GM23248 (cell line): ENCODE measurements around the gene RIC3. TPM values are rescaled to one million over a fixed set of nuclear protein-coding genes. Genes with fewer than 3 reads are reported as not detected.

Experiments
- DNase-seq: peaks from one replicate; pipeline ENCODE4 v3.0.0-alpha.2; 2015
- H2AFZ ChIP-seq: fragments of 200-600 bp; sonication (generic); 2 replicates; pipeline ENCODE4 v1.6.1; 2016; ENCODE audit warnings: antibody characterized with exemption
- H3F3A ChIP-seq: fragments of 200-600 bp; sonication (generic); 2 replicates; pipeline ENCODE4 v1.6.1; 2016; ENCODE audit warnings: mild to moderate bottlenecking, antibody characterized with exemption, mixed run types; ENCODE audit not compliant: insufficient read depth
- H3K27ac ChIP-seq: fragments of 200-600 bp; sonication (generic); 2 replicates; pipeline ENCODE4 v1.5.1; 2016; ENCODE audit warnings: mild to moderate bottlenecking
- H3K27me3 ChIP-seq: fragments of 200-600 bp; sonication (generic); replicated peaks from 2 replicates; pipeline ENCODE4 v1.6.1; 2016; ENCODE audit warnings: mild to moderate bottlenecking; ENCODE audit not compliant: insufficient read depth
- H3K36me3 ChIP-seq: fragments of 200-600 bp; sonication (generic); 2 replicates; pipeline ENCODE4 v1.6.1; 2016; ENCODE audit warnings: low read depth, mild to moderate bottlenecking
- H3K4me1 ChIP-seq: fragments of 200-600 bp; sonication (generic); 2 replicates; pipeline ENCODE4 v1.6.1; 2016; ENCODE audit warnings: mild to moderate bottlenecking; ENCODE audit not compliant: insufficient read depth
- H3K4me2 ChIP-seq: fragments of 200-600 bp; sonication (generic); one replicate; pipeline ENCODE4 v1.6.1; 2016; ENCODE audit warnings: mild to moderate bottlenecking; ENCODE audit not compliant: unreplicated experiment
- H3K4me3 ChIP-seq: fragments of 200-600 bp; sonication (generic); 2 replicates; pipeline ENCODE4 v1.5.1; 2016; ENCODE audit warnings: mild to moderate bottlenecking
- H3K79me2 ChIP-seq: fragments of 200-600 bp; sonication (generic); 2 replicates; pipeline ENCODE4 v1.6.1; 2016; ENCODE audit warnings: mild to moderate bottlenecking; ENCODE audit not compliant: insufficient read depth
- H3K9ac ChIP-seq: fragments of 200-600 bp; sonication (generic); 2 replicates; pipeline ENCODE4 v1.6.1; 2016; ENCODE audit warnings: mild to moderate bottlenecking
- H3K9me2 ChIP-seq: fragments of 200-600 bp; sonication (generic); 2 replicates; pipeline ENCODE4 v1.6.1; 2016; ENCODE audit warnings: mixed run types, mild to moderate bottlenecking, moderate library complexity; ENCODE audit not compliant: insufficient read depth
- H3K9me3 ChIP-seq: fragments of 200-600 bp; sonication (generic); one replicate; pipeline ENCODE4 v1.6.1; 2017; ENCODE audit warnings: low read depth
- H4K20me1 ChIP-seq: fragments of 200-600 bp; sonication (generic); 2 replicates; pipeline ENCODE4 v1.6.0; 2016; ENCODE audit not compliant: insufficient read depth
- EZH2 ChIP-seq: fragments of 200-600 bp; sonication (generic); IDR thresholded peaks from 2 replicates; pipeline ENCODE4 v1.6.1; 2018; ENCODE audit warnings: antibody characterized with exemption, mild to moderate bottlenecking; ENCODE audit not compliant: insufficient read depth, poor library complexity, severe bottlenecking
- EZH2phosphoT487 ChIP-seq: fragments of 200-600 bp; sonication (generic); IDR thresholded peaks from 2 replicates; pipeline ENCODE4 v1.6.1; 2018; ENCODE audit warnings: antibody characterized with exemption, moderate library complexity, mild to moderate bottlenecking, low read depth; ENCODE audit not compliant: insufficient read depth
- WGBS, 2 experiments: methylation state at CpG; one replicate each; pipeline ENCODE4 v1.1.6; 2015 to 2017; ENCODE audit warnings: low lambda C conversion rate in 2 of 2, low coverage in 1 of 2; ENCODE audit errors: missing lambda C conversion rate in 2 of 2; 5-methylcytosine and 5-hydroxymethylcytosine counted together
- in situ Hi-C: fragments of 300-500 bp; cut with MboI; formaldehyde crosslinking; loops from 2 replicates; pipeline ENCODE4 v1.15.0; 2020
- polyA plus RNA-seq: library from polyadenylated mRNA; unstranded; fragments of >200 nt; fragmentation: Nextera tagmentation; extraction: Ambion mirVana; gene quantifications from 2 replicates; pipeline ENCODE4 v1.2.1, GENCODE V29; 2016
- total RNA-seq: library from RNA; depleted of rRNA; stranded (reverse); fragments of >200 nt; shearing (Covaris generic); gene quantifications from 2 replicates; pipeline ENCODE4 v1.2.3, GENCODE V29; 2014

RIC3 gene
- total and polyA plus RNA-seq, 2 experiments from 2014 or later = 0.06 TPM; not detected in 1

GRCh38 chr11:8194956-8195355 lies 26.1 kb upstream of the RIC3 start:
- Histone ChIP-seq H3K4me3 (no peak overlapping the region), H3K9me2 (no peaks in the 10 kb centered on the region), H3K79me2 (no peaks in the 10 kb centered on the region), H2AFZ (no peak overlapping the region), H4K20me1 (no peaks in the 10 kb centered on the region), H3K27me3 (peaks cover 34% of the 10 kb centered on the region), H3K9ac (no peak overlapping the region), H3K4me2 (no peak overlapping the region), H3K27ac (no peak overlapping the region), H3K36me3 (no peaks in the 10 kb centered on the region), H3K4me1 (no peaks in the 10 kb centered on the region), H3K9me3 (no peaks in the 10 kb centered on the region), H3F3A (no peaks in the 10 kb centered on the region)
- TF ChIP-seq EZH2 = no peak
- TF ChIP-seq EZH2phosphoT487 = no peak
- 39 to 41% methylated on average over 4 of the region's 4 CpGs for WGBS, 2 experiments
- in situ Hi-C loops = no loop called here
- DNase-seq = no peak

- DNase-seq = no peak
- H3K4me1 ChIP-seq = no peaks in the 10 kb centered on the region
- H3K9ac ChIP-seq = no peak overlapping the region
- H3K4me2 ChIP-seq = no peak overlapping the region
- H3K36me3 ChIP-seq = no peaks in the 10 kb centered on the region
- H3K9me3 ChIP-seq = no peaks in the 10 kb centered on the region
- no peak overlapping the region for H3K27ac ChIP-seq
- no peaks in the 10 kb centered on the region for H3F3A ChIP-seq
- H3K79me2 ChIP-seq = no peaks in the 10 kb centered on the region
- H3K9me2 ChIP-seq = no peaks in the 10 kb centered on the region
- in situ Hi-C loops = no loop called here
- no peak overlapping the region for H2AFZ ChIP-seq
- H3K27me3 ChIP-seq = peaks cover 29% of the 10 kb centered on the region
- 19 to 34% methylated on average over 5 of the region's 5 CpGs for WGBS, 2 experiments
- no peaks in the 10 kb centered on the region for H4K20me1 ChIP-seq
- TF ChIP-seq EZH2 (no peak), EZH2phosphoT487 (no peak)
- no peak overlapping the region for H3K4me3 ChIP-seq
These were observed 24.0 kb upstream of the RIC3 start for GRCh38 chr11:8192896-8193209.

- Histone ChIP-seq H3K4me1 (no peaks in the 10 kb centered on the region), H3K4me3 (no peak overlapping the region), H3K36me3 (no peaks in the 10 kb centered on the region), H3K4me2 (no peak overlapping the region), H3K27ac (no peak overlapping the region), H3K79me2 (no peaks in the 10 kb centered on the region), H3K27me3 (peaks cover 23% of the 10 kb centered on the region), H3K9me2 (no peaks in the 10 kb centered on the region), H3F3A (no peaks in the 10 kb centered on the region), H3K9me3 (no peaks in the 10 kb centered on the region), H3K9ac (no peak overlapping the region), H2AFZ (no peak overlapping the region), H4K20me1 (no peaks in the 10 kb centered on the region)
- DNase-seq = peak; percentile 77
- WGBS, 2 experiments = 61 to 63% methylated on average over 19 of the region's 19 CpGs
- in situ Hi-C loops = no loop called here
- TF ChIP-seq EZH2phosphoT487 (no peak), EZH2 (no peak)
These were observed 23.4 kb upstream of the RIC3 start for GRCh38 chr11:8192016-8192895.

- H3K36me3 ChIP-seq = no peaks in the 10 kb centered on the region
- no peaks in the 10 kb centered on the region for H3K79me2 ChIP-seq
- no peaks in the 10 kb centered on the region for H3K9me3 ChIP-seq
- no peaks in the 10 kb centered on the region for H4K20me1 ChIP-seq
- in situ Hi-C loops = no loop called here
- no peaks in the 10 kb centered on the region for H3F3A ChIP-seq
- H3K27ac ChIP-seq = no peak overlapping the region
- no peak for DNase-seq
- no peaks in the 10 kb centered on the region for H3K9me2 ChIP-seq
- H3K4me3 ChIP-seq = no peak overlapping the region
- no peak overlapping the region for H3K9ac ChIP-seq
- no peak overlapping the region for H2AFZ ChIP-seq
- no peak for TF ChIP-seq EZH2phosphoT487
- no peak for TF ChIP-seq EZH2
- no peaks in the 10 kb centered on the region for H3K4me1 ChIP-seq
- WGBS, 2 experiments = 13 to 23% methylated on average over 2 of the region's 2 CpGs
- no peak overlapping the region for H3K4me2 ChIP-seq
- H3K27me3 ChIP-seq = peaks cover 23% of the 10 kb centered on the region
These were observed 21.6 kb upstream of the RIC3 start for GRCh38 chr11:8190431-8190830.
